Glutamatergic neuron (in vitro differentiated cells): Measurements from ENCODE around the gene TOMM70. TPM values are rescaled to one million over a fixed set of nuclear protein-coding genes. Genes with fewer than 3 reads are reported as not detected.

Source experiments
- DNase-seq: peaks from one replicate; pipeline ENCODE4 v3.0.0; 2022
- H3K27ac Mint-ChIP-seq: one replicate; pipeline ENCODE4 v1.8.0; 2020; ENCODE audit warnings: mild to moderate bottlenecking, mixed read lengths, inconsistent platforms; ENCODE audit not compliant: unreplicated experiment
- H3K27me3 Mint-ChIP-seq: one replicate; pipeline ENCODE4 v1.8.0; 2020; ENCODE audit warnings: mild to moderate bottlenecking, moderate library complexity, mixed read lengths, inconsistent platforms; ENCODE audit not compliant: unreplicated experiment
- H3K36me3 Mint-ChIP-seq: one replicate; pipeline ENCODE4 v1.8.0; 2020; ENCODE audit warnings: mild to moderate bottlenecking, mixed read lengths, inconsistent platforms; ENCODE audit not compliant: unreplicated experiment
- H3K4me1 Mint-ChIP-seq: one replicate; pipeline ENCODE4 v1.8.0; 2020; ENCODE audit warnings: mild to moderate bottlenecking, low read depth, mixed read lengths, inconsistent platforms; ENCODE audit not compliant: unreplicated experiment
- H3K4me3 Mint-ChIP-seq: one replicate; pipeline ENCODE4 v1.8.0; 2020; ENCODE audit warnings: mild to moderate bottlenecking, mixed read lengths, inconsistent platforms; ENCODE audit not compliant: unreplicated experiment
- H3K9me3 Mint-ChIP-seq: one replicate; pipeline ENCODE4 v1.8.0; 2020; ENCODE audit warnings: mild to moderate bottlenecking, moderate library complexity, mixed read lengths, inconsistent platforms; ENCODE audit not compliant: unreplicated experiment
- CTCF ChIP-seq: fragments of 200-600 bp; sonication (generic); IDR thresholded peaks from one replicate; pipeline ENCODE4 v1.5.0; 2021; ENCODE audit not compliant: partially characterized antibody, unreplicated experiment
- total RNA-seq: library from RNA; stranded (reverse); fragmentation: NEBNext Ultra II Directional; extraction: Animal tissue kit (Norgen Biotek cat#: 25700); gene quantifications from one replicate; pipeline ENCODE4 v1.2.1, GENCODE V29; 2021; ENCODE audit not compliant: unreplicated experiment

Gene TOMM70
- total RNA-seq, 1 donor from 2014 or later: 34.7 TPM

GRCh38 chr3:100412912-100413590 lies 12.2 kb upstream of the TOMM70 start:
- Mint-ChIP-seq H3K27ac (no peak overlapping the region), H3K4me3 (no peak overlapping the region), H3K27me3 (no peaks in the 10 kb centered on the region), H3K9me3 (no peaks in the 10 kb centered on the region), H3K4me1 (peaks cover 4% of the 10 kb centered on the region), H3K36me3 (peaks cover 2% of the 10 kb centered on the region)
- no peak for TF ChIP-seq CTCF
- DNase-seq: no peak

- Mint-ChIP-seq H3K4me3 (no peak overlapping the region), H3K9me3 (no peaks in the 10 kb centered on the region), H3K27me3 (no peaks in the 10 kb centered on the region), H3K36me3 (peaks cover 14% of the 10 kb centered on the region), H3K27ac (no peak overlapping the region), H3K4me1 (peaks cover 4% of the 10 kb centered on the region)
- DNase-seq: no peak
- TF ChIP-seq CTCF: no peak
Measured at GRCh38 chr3:100411091-100411982, 10.4 kb upstream of the TOMM70 start.

GRCh38 chr3:100407977-100408532 lies 7.2 kb upstream of the TOMM70 start:
- H3K9me3 Mint-ChIP-seq: peaks cover 2% of the 10 kb centered on the region
- no peak for TF ChIP-seq CTCF
- peaks cover 4% of the 10 kb centered on the region for H3K4me1 Mint-ChIP-seq
- no peak for DNase-seq
- peaks cover 14% of the 10 kb centered on the region for H3K36me3 Mint-ChIP-seq
- no peak overlapping the region for H3K27ac Mint-ChIP-seq
- no peaks in the 10 kb centered on the region for H3K27me3 Mint-ChIP-seq
- no peak overlapping the region for H3K4me3 Mint-ChIP-seq

- DNase-seq: no peak
- Mint-ChIP-seq H3K27me3 (peaks cover 1% of the 10 kb centered on the region), H3K4me3 (no peak overlapping the region), H3K27ac (no peak overlapping the region), H3K36me3 (peaks cover 14% of the 10 kb centered on the region), H3K4me1 (peaks cover 4% of the 10 kb centered on the region), H3K9me3 (peaks cover 2% of the 10 kb centered on the region)
- TF ChIP-seq CTCF: no peak
Measured at GRCh38 chr3:100407164-100407563, 6.3 kb upstream of the TOMM70 start.

GRCh38 chr3:100404250-100404548 lies 3.3 kb upstream of the TOMM70 start:
- Mint-ChIP-seq H3K9me3 (peaks cover 4% of the 10 kb centered on the region), H3K4me1 (peaks cover 10% of the 10 kb centered on the region), H3K4me3 (no peak overlapping the region), H3K27ac (no peak overlapping the region), H3K27me3 (peaks cover 1% of the 10 kb centered on the region), H3K36me3 (peaks cover 14% of the 10 kb centered on the region)
- TF ChIP-seq CTCF: no peak
- DNase-seq: no peak
